Lower lobe of right lung (tissue), 2 donors: ENCODE data around the gene NRXN2. TPM values are rescaled to one million over a fixed set of nuclear protein-coding genes. Genes with fewer than 3 reads are reported as not detected.
A peak's percentile ranks its signal among the peaks of the same experiment; 100 is the strongest.

Source experiments
- ATAC-seq, 2 donors: fragments of 200-7000 bp; cut with Tn5 transposase; one replicate each; pipeline ENCODE4 v1.9.1; 2020 to 2022; ENCODE audit warnings: mild to moderate bottlenecking in 2 of 2, moderate library complexity in 2 of 2
- DNase-seq: peaks from one replicate; pipeline ENCODE4 v3.0.0-alpha.2; 2020
- H3K27ac ChIP-seq: fragments of 200-600 bp; one replicate; pipeline ENCODE4 v1.8.0; 2022
- H3K27me3 ChIP-seq: fragments of 200-600 bp; one replicate; pipeline ENCODE4 v1.8.0; 2022; ENCODE audit warnings: low read depth
- H3K36me3 ChIP-seq: fragments of 200-600 bp; one replicate; pipeline ENCODE4 v1.8.0; 2022; ENCODE audit warnings: mild to moderate bottlenecking
- H3K4me1 ChIP-seq: fragments of 200-600 bp; one replicate; pipeline ENCODE4 v1.8.0; 2022
- H3K4me3 ChIP-seq: fragments of 200-600 bp; one replicate; pipeline ENCODE4 v1.8.0; 2022; ENCODE audit warnings: mild to moderate bottlenecking
- H3K9me3 ChIP-seq: fragments of 200-600 bp; one replicate; pipeline ENCODE4 v1.8.0; 2022
- intact Hi-C: fragments of 100-400 bp; cut with DNase I; formaldehyde crosslinking; loops from one replicate; pipeline ENCODE4 v1.11.0; 2022
- total RNA-seq: library from RNA; stranded (reverse); fragmentation: NEBNext Ultra II Directional; extraction: Animal tissue kit (Norgen Biotek cat#: 25700); gene quantifications from one replicate; pipeline ENCODE4 v1.2.1, GENCODE V29; 2021
- TF ChIP-seq, protein P1 (sequence below): fragments of 200-600 bp; IDR thresholded peaks from one replicate; pipeline ENCODE4 v1.8.0; 2022; ENCODE audit warnings: antibody characterized with exemption, mild to moderate bottlenecking
- donor health status: DM: no; HTN: yes; CAD: no; lungs with severe emphysema.

The NRXN2 gene
- total RNA-seq, 1 donor from 2014 or later = 1.7 TPM

DNA sequence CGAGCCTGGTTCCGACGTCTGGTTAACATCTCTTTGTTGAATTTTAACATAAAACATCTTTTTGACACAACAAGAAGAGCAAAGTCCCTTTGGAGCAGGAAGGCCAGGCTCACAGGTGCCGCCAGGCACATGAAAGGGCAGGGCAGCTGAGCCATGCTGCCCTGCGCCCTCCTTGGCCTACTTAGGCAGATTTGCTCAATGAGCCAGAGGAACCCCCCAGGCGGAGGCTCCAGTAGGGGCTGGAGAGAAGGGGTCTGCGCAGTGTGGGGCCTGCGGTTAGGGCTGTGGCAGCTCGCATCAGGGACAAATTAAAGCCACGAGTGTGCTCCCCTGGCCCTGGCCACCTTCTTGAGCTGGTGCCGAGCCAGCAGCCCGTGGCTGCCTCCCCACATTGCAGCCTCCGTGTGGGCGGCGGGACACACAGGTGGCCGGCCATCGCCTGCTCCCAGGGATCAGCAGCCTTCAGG, 141.9 kb downstream of the NRXN2 start:
- ATAC-seq (no peak), DNase-seq (peak; percentile 6)

DNA sequence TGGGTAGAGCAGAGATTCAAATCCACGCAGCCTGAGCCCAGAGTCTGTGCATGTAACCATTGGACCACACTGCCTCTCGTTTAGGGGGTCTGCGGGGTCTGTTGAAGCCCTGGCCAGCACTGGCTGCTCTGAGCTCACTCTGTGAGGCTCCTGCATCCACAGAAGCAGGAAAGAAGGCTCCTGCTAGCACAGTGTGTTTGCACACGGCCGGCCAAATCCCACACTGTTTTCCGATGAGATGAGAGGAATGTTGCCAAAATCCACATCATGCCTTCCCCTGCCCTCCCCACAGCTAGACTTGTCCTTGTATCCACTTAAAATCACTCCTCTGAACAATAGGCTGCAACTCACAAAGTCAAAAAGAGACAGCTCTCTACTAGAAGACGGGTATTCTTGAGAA, 142.6 kb downstream of the NRXN2 start:
- no peaks in the 10 kb centered on the region for H3K36me3 ChIP-seq
- peak; percentile 3 for DNase-seq
- no peak overlapping the region for H3K4me3 ChIP-seq
- peaks cover 8% of the 10 kb centered on the region for H3K27me3 ChIP-seq
- ATAC-seq = no peak
- intact Hi-C loops = no loop called here
- no peaks in the 10 kb centered on the region for H3K9me3 ChIP-seq
- H3K27ac ChIP-seq = no peak overlapping the region
- TF ChIP-seq, protein P1, sequence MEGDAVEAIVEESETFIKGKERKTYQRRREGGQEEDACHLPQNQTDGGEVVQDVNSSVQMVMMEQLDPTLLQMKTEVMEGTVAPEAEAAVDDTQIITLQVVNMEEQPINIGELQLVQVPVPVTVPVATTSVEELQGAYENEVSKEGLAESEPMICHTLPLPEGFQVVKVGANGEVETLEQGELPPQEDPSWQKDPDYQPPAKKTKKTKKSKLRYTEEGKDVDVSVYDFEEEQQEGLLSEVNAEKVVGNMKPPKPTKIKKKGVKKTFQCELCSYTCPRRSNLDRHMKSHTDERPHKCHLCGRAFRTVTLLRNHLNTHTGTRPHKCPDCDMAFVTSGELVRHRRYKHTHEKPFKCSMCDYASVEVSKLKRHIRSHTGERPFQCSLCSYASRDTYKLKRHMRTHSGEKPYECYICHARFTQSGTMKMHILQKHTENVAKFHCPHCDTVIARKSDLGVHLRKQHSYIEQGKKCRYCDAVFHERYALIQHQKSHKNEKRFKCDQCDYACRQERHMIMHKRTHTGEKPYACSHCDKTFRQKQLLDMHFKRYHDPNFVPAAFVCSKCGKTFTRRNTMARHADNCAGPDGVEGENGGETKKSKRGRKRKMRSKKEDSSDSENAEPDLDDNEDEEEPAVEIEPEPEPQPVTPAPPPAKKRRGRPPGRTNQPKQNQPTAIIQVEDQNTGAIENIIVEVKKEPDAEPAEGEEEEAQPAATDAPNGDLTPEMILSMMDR = no peak
- no peaks in the 10 kb centered on the region for H3K4me1 ChIP-seq

More for the DNA sequence above, 141.9 kb downstream of the NRXN2 start:
- Histone ChIP-seq H3K4me1 (no peaks in the 10 kb centered on the region), H3K27ac (no peak overlapping the region), H3K4me3 (no peak overlapping the region), H3K36me3 (no peaks in the 10 kb centered on the region), H3K27me3 (peaks cover 8% of the 10 kb centered on the region), H3K9me3 (no peaks in the 10 kb centered on the region)
- TF ChIP-seq, protein P1 = no peak
- intact Hi-C loops = no loop called here

DNA sequence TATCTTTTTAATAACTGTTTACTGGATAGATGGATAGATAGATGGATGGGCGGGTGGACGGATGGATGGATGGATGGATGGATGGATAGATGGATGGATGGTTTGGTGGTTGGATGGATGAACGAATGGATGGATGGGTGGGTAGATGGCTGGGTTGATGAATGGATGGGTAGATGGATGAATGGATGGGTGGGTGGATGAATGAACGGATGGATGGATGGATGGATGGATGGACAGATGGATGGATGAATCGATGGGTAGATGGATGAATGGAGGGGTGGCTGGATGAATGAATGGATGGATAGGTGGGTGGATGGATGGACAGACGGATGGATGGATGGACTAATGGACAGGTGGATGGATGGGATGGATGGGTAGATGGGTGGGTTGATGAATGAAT, 145.8 kb downstream of the NRXN2 start:
- H3K4me1 ChIP-seq = no peaks in the 10 kb centered on the region
- no peak for ATAC-seq
- no peak overlapping the region for H3K4me3 ChIP-seq
- intact Hi-C loops = no loop called here
- DNase-seq = no peak
- H3K27me3 ChIP-seq = peaks cover 4% of the 10 kb centered on the region
- no peak overlapping the region for H3K27ac ChIP-seq
- TF ChIP-seq, protein P1 = no peak
- H3K36me3 ChIP-seq = no peaks in the 10 kb centered on the region
- no peaks in the 10 kb centered on the region for H3K9me3 ChIP-seq

DNA sequence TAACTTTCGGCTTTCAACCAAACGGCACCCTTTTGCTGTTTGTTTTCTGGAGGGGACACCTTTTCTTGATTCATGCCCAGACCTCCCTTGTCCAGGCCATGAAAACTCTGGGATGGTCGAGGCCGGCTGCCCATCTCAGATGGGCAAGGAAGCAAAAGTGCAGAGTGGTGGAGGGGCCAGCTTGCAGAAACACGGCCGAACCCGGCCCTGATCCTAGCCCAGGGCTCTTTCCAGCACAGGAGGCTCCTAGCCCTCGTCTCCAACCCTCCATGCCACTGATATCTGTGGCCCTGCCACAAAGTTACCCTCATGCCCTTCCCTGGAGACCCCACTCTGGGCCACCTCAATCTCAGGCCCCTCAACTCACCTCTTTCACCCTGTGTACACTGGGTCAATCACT, 150.9 kb downstream of the NRXN2 start:
- intact Hi-C loops = no loop called here
- Histone ChIP-seq H3K4me3 (no peak overlapping the region), H3K27me3 (peaks cover 4% of the 10 kb centered on the region), H3K36me3 (no peaks in the 10 kb centered on the region), H3K27ac (no peak overlapping the region), H3K9me3 (no peaks in the 10 kb centered on the region), H3K4me1 (no peaks in the 10 kb centered on the region)
- no peak for ATAC-seq
- peak; percentile 20 for DNase-seq
- TF ChIP-seq, protein P1 = no peak

DNA sequence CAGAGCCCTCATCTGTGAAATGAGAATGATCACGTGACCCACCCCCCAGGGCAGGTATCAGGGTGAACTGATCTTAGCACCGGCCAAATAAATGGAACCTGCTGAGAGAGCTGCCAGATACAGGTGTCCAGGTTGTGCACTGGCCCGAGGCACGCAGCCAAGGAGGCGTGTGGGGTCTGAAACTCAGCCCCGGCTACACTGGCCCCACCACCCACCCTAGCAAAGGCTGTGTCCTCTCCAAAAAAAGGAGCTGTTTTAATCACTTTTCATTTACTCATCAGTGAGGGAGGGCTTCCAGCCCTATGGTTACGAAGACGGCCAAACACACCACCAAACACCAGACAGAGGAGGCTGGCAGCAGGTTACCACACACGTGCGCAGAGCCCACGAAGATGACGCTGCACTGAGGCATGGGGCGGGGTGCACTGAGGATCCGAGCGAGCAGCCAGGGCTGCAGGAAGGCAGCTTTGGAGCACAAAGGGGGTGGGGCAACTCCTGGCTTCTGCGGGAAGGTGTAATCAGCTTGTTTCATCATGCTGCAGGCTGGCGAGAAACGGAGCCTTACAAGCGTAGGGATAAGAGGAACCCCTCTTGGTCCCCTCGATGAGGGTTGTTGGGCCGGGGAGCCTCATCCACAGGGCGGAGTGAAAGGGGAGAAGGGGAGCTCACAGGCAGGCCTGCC, 151.4 kb downstream of the NRXN2 start:
- H3K4me3 ChIP-seq = no peak overlapping the region
- peaks cover 4% of the 10 kb centered on the region for H3K27me3 ChIP-seq
- H3K36me3 ChIP-seq = no peaks in the 10 kb centered on the region
- TF ChIP-seq, protein P1 = no peak
- intact Hi-C loops = no loop called here
- peak; percentile 32 for DNase-seq
- no peaks in the 10 kb centered on the region for H3K9me3 ChIP-seq
- no peak for ATAC-seq
- H3K27ac ChIP-seq = no peak overlapping the region
- no peaks in the 10 kb centered on the region for H3K4me1 ChIP-seq
